Metanephros (tissue), 1 donor: ENCODE measurements around the gene FCRL4. TPM values are rescaled to one million over a fixed set of nuclear protein-coding genes. Genes with fewer than 3 reads are reported as not detected.

Source experiments
- total RNA-seq: library from RNA; depleted of rRNA; stranded (reverse); fragments of >200 nt; gene quantifications from one replicate; pipeline ENCODE4 v1.2.3, GENCODE V29; 2014

The FCRL4 gene
- not detected for total RNA-seq

DNA sequence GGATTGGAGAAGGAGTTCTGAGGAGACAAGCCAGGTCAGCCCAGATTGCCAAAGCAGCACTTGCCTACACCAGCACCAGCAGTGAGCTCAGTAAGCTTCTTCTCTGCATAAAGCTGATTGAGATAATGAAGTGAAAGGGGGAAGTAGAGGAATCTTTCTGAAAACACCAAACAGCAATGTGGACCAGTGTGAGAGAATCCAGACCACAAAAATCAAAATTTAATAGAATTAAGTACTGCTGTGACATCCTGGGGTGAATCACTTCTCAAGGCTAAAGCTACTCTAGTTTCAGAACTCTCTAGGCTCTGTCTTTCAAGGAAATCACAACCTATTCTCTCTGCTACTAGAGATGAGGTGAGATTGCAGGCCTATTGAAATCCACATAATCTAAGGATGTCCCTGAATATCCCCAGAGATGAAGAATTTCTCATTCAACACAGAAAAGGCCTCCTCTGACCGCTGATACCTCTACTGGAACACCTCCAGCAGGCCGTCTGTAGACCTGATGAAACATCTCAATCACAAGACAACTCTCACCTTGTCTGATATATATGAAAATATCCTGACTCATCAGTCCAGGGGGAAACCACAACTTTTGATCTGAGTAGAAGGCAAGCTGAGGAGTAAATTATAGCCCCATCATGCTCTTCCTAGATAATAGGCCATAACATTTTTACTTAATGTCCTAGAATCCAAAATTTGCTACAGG, at the start of gene FCRL4:
FCRL4 (minus strand) TSS at position 127 of the 709 bp plus-strand sequence. CDS start 141 bp downstream, outside the sequence.

DNA sequence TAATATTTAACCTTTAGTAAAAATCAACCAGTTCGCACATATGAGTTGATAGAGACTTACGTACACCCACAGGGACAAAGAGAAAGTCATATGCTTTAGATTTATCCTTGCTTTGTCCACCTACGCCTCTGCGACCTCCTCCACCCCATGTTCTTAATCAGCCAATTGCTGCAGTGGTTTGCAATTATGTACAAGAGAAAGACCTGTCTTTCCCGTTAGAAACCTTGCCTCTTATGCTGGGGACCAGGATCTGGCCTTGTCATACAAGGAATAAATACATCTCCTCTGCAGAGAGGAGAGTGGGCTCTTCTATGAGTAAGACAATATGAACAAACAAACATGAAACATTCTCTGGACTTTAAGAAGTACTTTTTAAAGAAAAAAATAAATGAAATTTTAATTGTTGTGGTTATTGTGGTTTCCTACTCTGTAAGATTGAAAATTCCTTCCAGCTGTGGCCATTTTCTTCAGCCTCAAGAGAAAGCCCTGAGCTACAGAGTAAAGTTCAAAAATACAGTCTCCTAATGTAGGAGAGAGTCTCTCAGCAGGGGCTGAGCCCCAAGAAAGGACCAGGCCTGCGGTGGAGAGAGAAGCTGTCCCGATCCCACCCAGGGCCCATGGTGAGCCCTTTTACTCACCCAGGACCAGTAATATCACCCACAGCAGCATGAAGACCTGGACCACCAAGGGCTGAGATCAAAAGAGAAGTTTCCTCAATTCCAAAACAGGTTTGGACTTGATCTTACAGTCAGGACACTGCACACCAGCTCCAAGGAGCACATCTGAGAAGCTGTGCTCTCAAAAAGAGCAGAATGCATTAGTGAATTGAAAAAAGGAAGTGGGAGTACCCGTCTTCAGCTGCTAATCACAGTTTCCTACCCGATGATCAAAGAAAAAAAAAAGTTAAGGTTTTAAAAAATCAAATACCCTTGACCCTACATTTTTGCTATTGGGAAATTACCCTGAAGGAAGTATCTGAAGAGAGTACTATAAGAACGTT, 45.9 kb downstream of the FCRL4 start, which contains the start of gene FCRL5:
FCRL5 (minus strand) TSS at position 822 of the 1,000 bp plus-strand sequence; CDS start at position 669, 153 bp downstream.

Other genes starting within 250 kb of the FCRL4 start
- gene FCRL5, start 45.6 kb downstream of the FCRL4 start, total RNA-seq, result 0.23 TPM
- 0.06 TPM for gene FCRL3, start 102.7 kb upstream of the FCRL4 start, total RNA-seq
- 0.18 TPM for gene FCRL2, start 179.0 kb upstream of the FCRL4 start, total RNA-seq
- gene FCRL1, start 222.0 kb upstream of the FCRL4 start, total RNA-seq, result 2.2 TPM
- gene CD5L, start 243.7 kb upstream of the FCRL4 start, total RNA-seq, result 0.35 TPM